Vagina (tissue), 2 donors: Measurements from ENCODE around the gene MAP2K3. TPM values are rescaled to one million over a fixed set of nuclear protein-coding genes. Genes with fewer than 3 reads are reported as not detected.
"Not testable (repeated sequence)": the region's sequence is repeated elsewhere in the genome, so short reads cannot be mapped to it uniquely, and the experiment has no call there.

ENCODE experiments used
- DNase-seq, 2 donors: peaks; one replicate each; pipeline ENCODE4 v3.0.0-alpha.2; 2017; ENCODE audit errors: extremely low spot score in 2 of 2
- H3K27ac ChIP-seq: fragments of 200-600 bp; sonication (generic); one replicate; pipeline ENCODE4 v1.5.1; 2019
- H3K27me3 ChIP-seq: fragments of 200-600 bp; sonication (generic); one replicate; pipeline ENCODE4 v1.5.1; 2019
- H3K36me3 ChIP-seq, 2 donors: fragments of 200-600 bp; sonication (generic); one replicate each; pipeline ENCODE4 v1.5.1; 2017 to 2019
- H3K4me1 ChIP-seq: fragments of 200-600 bp; sonication (generic); one replicate; pipeline ENCODE4 v1.5.1; 2019
- H3K4me3 ChIP-seq, 2 donors: fragments of 200-600 bp; sonication (generic); 1 replicate in 1 of 2; 2 replicates in 1 of 2; pipeline ENCODE4 v1.5.1; 2016 to 2019
- H3K9me3 ChIP-seq: fragments of 200-600 bp; sonication (generic); one replicate; pipeline ENCODE4 v1.5.1; 2019
- CTCF ChIP-seq, 3 experiments: fragments of 450-650 bp in 2 of 3; fragments of 200-600 bp in 1 of 3; sonication (generic) in 1 of 3; IDR thresholded peaks; one replicate each; pipeline ENCODE4 v1.5.1; 2017 to 2019; ENCODE audit warnings: antibody characterized with exemption in 3 of 3, mild to moderate bottlenecking in 2 of 3, moderate library complexity in 2 of 3
- POLR2A ChIP-seq, 2 donors: fragments of 450-650 bp; IDR thresholded peaks; one replicate each; pipeline ENCODE4 v1.6.1; 2017; ENCODE audit warnings: antibody characterized with exemption in 2 of 2, mild to moderate bottlenecking in 2 of 2, moderate library complexity in 2 of 2
- POLR2AphosphoS5 ChIP-seq, 2 donors: sonication (generic); formaldehyde crosslinking; IDR thresholded peaks; one replicate each; pipeline ENCODE4 v1.9.0; 2017; ENCODE audit warnings: antibody characterized with exemption in 2 of 2, mild to moderate bottlenecking in 2 of 2, low read depth in 1 of 2; ENCODE audit not compliant: insufficient read depth in 1 of 2
- intact Hi-C: fragments of 100-400 bp; cut with DNase I; formaldehyde crosslinking; loops from one replicate; pipeline ENCODE4 v1.15.1; 2023
- total RNA-seq: library from RNA; depleted of rRNA; stranded (reverse); fragments of >200 nt; gene quantifications from one replicate; pipeline ENCODE4 v1.2.3, GENCODE V29; 2016

MAP2K3 gene
- total RNA-seq, 1 donor from 2014 or later: 21.6 TPM

- no peaks in the 10 kb centered on the region for H3K9me3 ChIP-seq
- peaks cover 0 to 26% of the 10 kb centered on the region in 2 donors for H3K36me3 ChIP-seq
- peaks cover 6% of the 10 kb centered on the region for H3K4me1 ChIP-seq
- H3K27ac ChIP-seq: no peak overlapping the region
- no peak overlapping the region for H3K4me3 ChIP-seq
- no peaks in the 10 kb centered on the region for H3K27me3 ChIP-seq
- intact Hi-C loops: no loop called here
- DNase-seq: no peak
- TF ChIP-seq POLR2A (IDR thresholded peaks at IDR 0.05) (no peak), CTCF (IDR thresholded peaks at IDR 0.05) (no peak), POLR2AphosphoS5 (IDR thresholded peaks at IDR 0.05; ENCODE audit: insufficient read depth in 1 of 2, low read depth in 1 of 2) (no peak)
Measured at GRCh38 chr17:21313320-21313719, 28.8 kb downstream of the MAP2K3 start.

- H3K9me3 ChIP-seq, H3K27ac ChIP-seq, intact Hi-C loops, H3K4me3 ChIP-seq, DNase-seq, H3K4me1 ChIP-seq, H3K27me3 ChIP-seq: not testable (repeated sequence)
- peaks cover 0 to 22% of the 10 kb centered on the region in 2 donors for H3K36me3 ChIP-seq
Measured at GRCh38 chr17:21313761-21314160, 29.2 kb downstream of the MAP2K3 start.

DNA sequence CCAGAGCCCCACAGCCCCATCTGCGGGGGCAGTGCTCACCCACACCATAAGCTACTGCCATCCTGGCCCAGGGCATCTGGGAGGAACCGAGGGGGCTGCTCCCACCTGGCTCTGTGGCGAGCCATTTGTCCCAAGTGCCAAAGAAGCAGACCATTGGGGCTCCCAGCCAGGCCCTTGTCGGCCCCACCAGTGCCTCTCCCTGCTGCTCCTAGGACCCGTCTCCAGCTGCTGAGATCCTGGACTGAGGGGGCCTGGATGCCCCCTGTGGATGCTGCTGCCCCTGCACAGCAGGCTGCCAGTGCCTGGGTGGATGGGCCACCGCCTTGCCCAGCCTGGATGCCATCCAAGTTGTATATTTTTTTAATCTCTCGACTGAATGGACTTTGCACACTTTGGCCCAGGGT is 29.8 kb downstream of the MAP2K3 start:
- peaks cover 0 to 16% of the 10 kb centered on the region in 2 donors for H3K36me3 ChIP-seq
- DNase-seq, H3K4me3 ChIP-seq, H3K27ac ChIP-seq, H3K27me3 ChIP-seq, intact Hi-C loops, H3K9me3 ChIP-seq, H3K4me1 ChIP-seq: not testable (repeated sequence)

GRCh38 chr17:21314701-21315111 is 30.2 kb downstream of the MAP2K3 start:
- intact Hi-C loops, DNase-seq, H3K4me1 ChIP-seq, H3K9me3 ChIP-seq, H3K27me3 ChIP-seq, H3K4me3 ChIP-seq, H3K27ac ChIP-seq: not testable (repeated sequence)
- H3K36me3 ChIP-seq: peaks cover 0 to 12% of the 10 kb centered on the region in 2 donors

DNA sequence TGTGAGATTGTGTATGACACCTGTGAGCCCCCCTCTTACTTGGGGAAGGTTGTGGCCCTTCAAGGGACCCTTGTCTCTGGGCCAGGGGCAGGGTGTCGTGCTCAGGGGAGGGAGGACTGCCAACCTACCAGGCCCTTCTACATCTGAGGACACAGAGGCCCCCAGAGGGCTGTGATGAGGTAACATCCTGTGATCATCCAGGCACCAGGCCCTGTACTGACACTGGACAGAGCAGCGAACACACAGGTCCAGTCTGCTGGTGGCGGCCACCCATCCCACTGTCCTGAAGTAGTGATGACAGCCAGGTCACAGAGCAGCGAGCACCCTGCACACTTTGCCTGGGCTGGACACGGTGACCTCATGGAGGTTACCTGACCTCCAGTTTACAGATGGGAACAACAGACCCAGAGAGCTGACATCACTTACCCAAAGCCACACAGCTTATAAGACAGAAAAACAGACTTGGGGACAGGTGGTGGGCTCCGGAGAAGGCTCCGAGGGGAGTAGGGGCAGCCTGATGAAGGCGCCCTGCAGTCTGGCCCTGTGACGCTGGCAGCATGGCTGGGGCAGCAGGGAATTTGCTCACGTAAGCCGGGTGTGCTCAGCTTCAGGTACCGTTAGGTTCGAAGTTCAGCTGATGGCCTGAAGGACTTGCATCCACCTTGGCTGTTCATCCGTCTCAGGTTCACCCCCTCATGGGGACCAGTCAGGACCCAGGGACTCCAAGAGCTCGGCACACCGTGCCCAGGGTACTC is 30.9 kb downstream of the MAP2K3 start:
- H3K9me3 ChIP-seq, H3K27me3 ChIP-seq, H3K4me1 ChIP-seq, H3K4me3 ChIP-seq, H3K27ac ChIP-seq, DNase-seq, intact Hi-C loops: not testable (repeated sequence)
- peaks cover 0 to 12% of the 10 kb centered on the region in 2 donors for H3K36me3 ChIP-seq

DNA sequence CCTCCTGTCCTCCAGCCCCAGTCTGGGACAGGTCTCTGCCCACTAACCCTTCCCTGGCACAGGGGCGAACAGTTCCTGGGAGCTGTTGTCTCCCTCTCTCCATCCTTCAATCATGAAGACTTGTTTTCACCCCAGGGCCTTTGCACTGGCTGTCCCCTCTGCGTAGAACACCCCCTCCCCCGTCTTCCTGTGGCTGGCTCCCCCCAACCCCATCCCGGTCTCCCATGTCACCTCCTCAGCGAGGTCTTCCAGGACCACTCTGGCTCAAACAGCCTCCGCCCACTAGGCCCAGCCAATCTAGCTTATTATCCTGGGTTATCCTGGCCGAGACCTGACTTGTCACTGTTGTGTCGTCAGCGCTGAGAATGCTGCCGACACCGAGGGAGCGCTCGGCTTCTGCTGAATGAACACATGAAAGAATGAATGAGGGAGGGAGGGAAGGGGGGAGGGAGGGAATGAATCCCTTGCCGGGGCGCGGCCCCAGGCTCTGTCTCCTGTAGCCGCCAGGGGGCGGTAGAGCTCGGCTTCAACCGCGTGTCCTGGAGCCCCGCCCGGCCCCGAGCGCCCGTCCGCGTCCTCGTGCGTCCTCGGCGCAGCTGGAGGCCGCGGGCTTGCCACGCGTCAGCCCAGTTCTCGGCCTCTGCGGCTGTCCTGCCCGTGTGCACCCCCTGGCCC is 31.8 kb downstream of the MAP2K3 start:
- H3K4me1 ChIP-seq, DNase-seq, H3K27me3 ChIP-seq, intact Hi-C loops, H3K9me3 ChIP-seq: not testable (repeated sequence)
- H3K4me3 ChIP-seq: peak overlapping the region; percentile 13 to 28
- peaks cover 0 to 12% of the 10 kb centered on the region in 2 donors for H3K36me3 ChIP-seq
- H3K27ac ChIP-seq: peak overlapping the region; percentile 14

- DNase-seq, intact Hi-C loops, H3K27me3 ChIP-seq, H3K9me3 ChIP-seq, H3K4me1 ChIP-seq: not testable (repeated sequence)
- peaks cover 0 to 11% of the 10 kb centered on the region in 2 donors for H3K36me3 ChIP-seq
- H3K27ac ChIP-seq: peak overlapping the region; percentile 14
- peak overlapping the region; percentile 13 to 28 for H3K4me3 ChIP-seq
Measured at GRCh38 chr17:21316887-21317500, 32.5 kb downstream of the MAP2K3 start.

GRCh38 chr17:21317821-21318220 is 33.3 kb downstream of the MAP2K3 start:
- intact Hi-C loops, H3K27ac ChIP-seq: not testable (repeated sequence)

More at GRCh38 chr17:21317821-21318220, 33.3 kb downstream of the MAP2K3 start:
- not testable (repeated sequence) for DNase-seq, H3K27me3 ChIP-seq, H3K9me3 ChIP-seq, H3K36me3 ChIP-seq, H3K4me1 ChIP-seq, H3K4me3 ChIP-seq
